HFFc6 (cell line): ENCODE measurements around the gene ADIPOQ. TPM values are rescaled to one million over a fixed set of nuclear protein-coding genes. Genes with fewer than 3 reads are reported as not detected.

Experiments
- total RNA-seq, 6 experiments: library from RNA; stranded (reverse); fragmentation: NEBNext Ultra II Directional; extraction: Animal tissue kit (Norgen Biotek cat#: 25700); gene quantifications; 2 replicates in 1 of 6; 3 replicates in 5 of 6; pipeline ENCODE4 v1.2.3, GENCODE V29; 2021

The ADIPOQ gene
- total RNA-seq, 6 experiments from 2014 or later: not detected

Other genes starting within 250 kb of the ADIPOQ start
- not detected for gene AHSG, start 229.7 kb upstream of the ADIPOQ start, total RNA-seq
- not detected for gene FETUB, start 202.3 kb upstream of the ADIPOQ start, total RNA-seq
- gene HRG, start 176.7 kb upstream of the ADIPOQ start, total RNA-seq: not detected
- not detected for gene KNG1, start 125.4 kb upstream of the ADIPOQ start, total RNA-seq
- gene EIF4A2, start 59.1 kb upstream of the ADIPOQ start, total RNA-seq: 100 to 1,000 TPM; 249 to 363 (median 264) TPM
- 10 to 100 TPM; 13.3 to 27.9 (median 25.7) TPM for gene RFC4, start 36.2 kb upstream of the ADIPOQ start, total RNA-seq
- 1 to 10 TPM in 5 of 6 experiments, under 1 TPM in 1; 0.88 to 2.6 (median 1.9) TPM for gene ST6GAL1, start 87.8 kb downstream of the ADIPOQ start, total RNA-seq